K562 (cell line): ENCODE measurements around the gene GATA5.

ENCODE experiments used
- E2F8 ChIP-seq: fragments of 450-650 bp; IDR thresholded peaks from 2 replicates; pipeline ENCODE4 v1.7.1; 2018; ENCODE audit warnings: mild to moderate bottlenecking, low read depth; ENCODE audit not compliant: partially characterized antibody
- EP300 ChIP-seq: IDR thresholded peaks from 2 replicates; pipeline ENCODE4 v1.6.1; 2012; ENCODE audit warnings: low read length, improper control_type of control experiment
- MIER1 ChIP-seq: fragments of 450-650 bp; IDR thresholded peaks from 2 replicates; pipeline ENCODE4 v1.6.1; 2016; ENCODE audit warnings: antibody characterized with exemption, mild to moderate bottlenecking, low read depth
- MTA1 ChIP-seq: fragments of 450-650 bp; IDR thresholded peaks from 2 replicates; pipeline ENCODE4 v1.6.1; 2017; ENCODE audit warnings: borderline replicate concordance
- POLR2A ChIP-seq: fragments of 450-650 bp; conservative IDR thresholded peaks from 2 replicates; pipeline ENCODE4 v1.6.1; 2016
- RB1 ChIP-seq: fragments of 450-650 bp; IDR thresholded peaks from 2 replicates; pipeline ENCODE4 v1.6.1; 2017; ENCODE audit warnings: low read depth, mild to moderate bottlenecking
- TARDBP ChIP-seq: fragments of 450-650 bp; IDR thresholded peaks from 2 replicates; pipeline ENCODE4 v1.6.1; 2016
- ZSCAN29 ChIP-seq: fragments of 450-650 bp; IDR thresholded peaks from 2 replicates; pipeline ENCODE4 v1.6.1; 2017

- TF ChIP-seq E2F8 (no peak), MIER1 (no peak), EP300 (no peak), TARDBP (no peak), RB1 (no peak), POLR2A (no peak), MTA1 (no peak), ZSCAN29 (no peak)
Observed at GRCh38 chr20:62425281-62426058, 50.3 kb downstream of the GATA5 start.
